Upper lobe of right lung (tissue), 1 donor: Measurements from ENCODE around the gene LRRTM3. TPM values are rescaled to one million over a fixed set of nuclear protein-coding genes. Genes with fewer than 3 reads are reported as not detected.

Source experiments
- ATAC-seq: fragments of 200-7000 bp; cut with Tn5 transposase; one replicate; pipeline ENCODE4 v1.9.1; 2020; ENCODE audit warnings: mild to moderate bottlenecking, moderate library complexity
- DNase-seq: peaks from one replicate; pipeline ENCODE4 v3.0.0-alpha.2; 2020
- H3K27ac ChIP-seq: fragments of 200-600 bp; one replicate; pipeline ENCODE4 v1.8.0; 2022
- H3K27me3 ChIP-seq: fragments of 200-600 bp; one replicate; pipeline ENCODE4 v1.8.0; 2022; ENCODE audit warnings: mild to moderate bottlenecking
- H3K36me3 ChIP-seq: fragments of 200-600 bp; one replicate; pipeline ENCODE4 v1.8.0; 2022
- H3K4me1 ChIP-seq: fragments of 200-600 bp; one replicate; pipeline ENCODE4 v1.8.0; 2022
- H3K4me3 ChIP-seq: fragments of 200-600 bp; one replicate; pipeline ENCODE4 v1.8.0; 2022; ENCODE audit warnings: mild to moderate bottlenecking
- H3K9me3 ChIP-seq: fragments of 200-600 bp; one replicate; pipeline ENCODE4 v1.8.0; 2022
- intact Hi-C: fragments of 100-400 bp; cut with DNase I; formaldehyde crosslinking; loops from one replicate; pipeline ENCODE4 v1.11.0; 2022
- total RNA-seq: library from RNA; stranded (reverse); fragmentation: NEBNext Ultra II Directional; extraction: Animal tissue kit (Norgen Biotek cat#: 25700); gene quantifications from one replicate; pipeline ENCODE4 v1.2.1, GENCODE V29; 2021
- TF ChIP-seq, protein P1 (sequence below): fragments of 200-600 bp; IDR thresholded peaks from one replicate; pipeline ENCODE4 v1.8.0; 2022; ENCODE audit warnings: antibody characterized with exemption
- donor health status: DM: no; HTN: yes; CAD: no; lungs with severe emphysema.

LRRTM3 gene
- total RNA-seq, 1 donor from 2014 or later = not detected

DNA sequence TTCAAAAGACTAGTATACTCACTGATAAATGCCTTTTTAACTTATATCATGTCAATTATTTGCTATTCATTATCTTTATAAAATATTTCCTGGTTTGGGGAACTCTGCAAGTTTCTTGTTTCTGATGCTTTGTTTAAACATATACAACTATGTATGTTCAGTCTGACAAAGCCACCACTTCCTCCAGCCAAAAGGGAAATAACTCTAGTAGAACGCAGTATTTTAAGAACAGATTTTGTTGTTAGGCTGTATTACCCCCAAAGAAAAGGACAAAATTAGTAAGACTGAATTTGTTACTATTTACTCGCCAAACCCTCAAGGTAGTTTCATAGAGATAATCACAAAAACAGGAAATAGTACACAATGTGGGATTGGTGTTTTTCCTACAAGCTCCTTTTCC is 78.9 kb downstream of the LRRTM3 start:
- DNase-seq = no peak
- Histone ChIP-seq H3K4me1 (no peaks in the 10 kb centered on the region), H3K9me3 (no peaks in the 10 kb centered on the region), H3K36me3 (no peaks in the 10 kb centered on the region), H3K27ac (no peak overlapping the region), H3K4me3 (no peak overlapping the region), H3K27me3 (no peaks in the 10 kb centered on the region)
- intact Hi-C loops = no loop called here
- ATAC-seq = no peak
- TF ChIP-seq, protein P1, sequence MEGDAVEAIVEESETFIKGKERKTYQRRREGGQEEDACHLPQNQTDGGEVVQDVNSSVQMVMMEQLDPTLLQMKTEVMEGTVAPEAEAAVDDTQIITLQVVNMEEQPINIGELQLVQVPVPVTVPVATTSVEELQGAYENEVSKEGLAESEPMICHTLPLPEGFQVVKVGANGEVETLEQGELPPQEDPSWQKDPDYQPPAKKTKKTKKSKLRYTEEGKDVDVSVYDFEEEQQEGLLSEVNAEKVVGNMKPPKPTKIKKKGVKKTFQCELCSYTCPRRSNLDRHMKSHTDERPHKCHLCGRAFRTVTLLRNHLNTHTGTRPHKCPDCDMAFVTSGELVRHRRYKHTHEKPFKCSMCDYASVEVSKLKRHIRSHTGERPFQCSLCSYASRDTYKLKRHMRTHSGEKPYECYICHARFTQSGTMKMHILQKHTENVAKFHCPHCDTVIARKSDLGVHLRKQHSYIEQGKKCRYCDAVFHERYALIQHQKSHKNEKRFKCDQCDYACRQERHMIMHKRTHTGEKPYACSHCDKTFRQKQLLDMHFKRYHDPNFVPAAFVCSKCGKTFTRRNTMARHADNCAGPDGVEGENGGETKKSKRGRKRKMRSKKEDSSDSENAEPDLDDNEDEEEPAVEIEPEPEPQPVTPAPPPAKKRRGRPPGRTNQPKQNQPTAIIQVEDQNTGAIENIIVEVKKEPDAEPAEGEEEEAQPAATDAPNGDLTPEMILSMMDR = no peak

DNA sequence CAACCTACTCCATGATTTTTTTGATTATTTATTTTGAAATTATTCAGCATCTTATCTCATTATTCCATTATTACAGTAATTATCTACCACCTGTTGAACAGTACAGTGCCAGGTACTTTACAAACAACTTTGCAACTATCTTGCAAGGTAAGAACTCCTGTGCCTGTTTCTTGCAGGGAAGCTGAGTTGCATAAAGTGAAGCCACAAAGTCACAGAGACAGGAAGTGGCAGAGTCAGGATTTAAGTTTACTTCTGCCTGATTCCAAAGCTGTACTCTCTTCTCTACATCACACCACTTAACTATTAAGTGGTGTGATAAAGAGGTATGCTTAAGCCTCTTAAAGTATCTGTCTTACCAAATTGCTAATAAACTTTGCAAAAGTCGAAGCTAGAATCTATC is 80.1 kb downstream of the LRRTM3 start:
- H3K27ac ChIP-seq = no peak overlapping the region
- no peak for ATAC-seq
- no peak for DNase-seq
- no peak overlapping the region for H3K4me3 ChIP-seq
- H3K27me3 ChIP-seq = no peaks in the 10 kb centered on the region
- no peaks in the 10 kb centered on the region for H3K36me3 ChIP-seq
- no peaks in the 10 kb centered on the region for H3K9me3 ChIP-seq
- TF ChIP-seq, protein P1 = no peak
- intact Hi-C loops = no loop called here
- H3K4me1 ChIP-seq = no peaks in the 10 kb centered on the region

DNA sequence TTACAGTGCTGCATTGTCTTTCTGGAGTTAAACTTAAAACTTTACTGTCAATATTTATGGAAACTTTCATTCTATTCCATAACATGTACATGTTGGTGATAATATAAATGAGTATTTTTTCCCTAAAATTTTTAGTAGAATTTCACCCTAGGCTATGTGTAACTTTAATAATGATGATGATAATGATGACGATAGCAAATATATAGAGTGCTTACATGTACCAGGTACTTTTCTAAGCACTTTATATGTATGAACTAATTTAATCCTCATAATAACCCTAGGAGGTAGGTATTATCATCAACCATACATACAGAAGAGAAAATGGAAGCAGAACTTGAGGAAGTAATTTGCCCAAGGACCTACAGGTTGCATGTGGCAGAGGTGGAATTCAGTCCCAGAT is 85.6 kb downstream of the LRRTM3 start:
- intact Hi-C loops = no loop called here
- TF ChIP-seq, protein P1 = no peak
- Histone ChIP-seq H3K4me3 (no peak overlapping the region), H3K4me1 (no peaks in the 10 kb centered on the region), H3K27me3 (no peaks in the 10 kb centered on the region), H3K9me3 (no peaks in the 10 kb centered on the region), H3K36me3 (no peaks in the 10 kb centered on the region), H3K27ac (no peak overlapping the region)
- DNase-seq (no peak), ATAC-seq (no peak)

DNA sequence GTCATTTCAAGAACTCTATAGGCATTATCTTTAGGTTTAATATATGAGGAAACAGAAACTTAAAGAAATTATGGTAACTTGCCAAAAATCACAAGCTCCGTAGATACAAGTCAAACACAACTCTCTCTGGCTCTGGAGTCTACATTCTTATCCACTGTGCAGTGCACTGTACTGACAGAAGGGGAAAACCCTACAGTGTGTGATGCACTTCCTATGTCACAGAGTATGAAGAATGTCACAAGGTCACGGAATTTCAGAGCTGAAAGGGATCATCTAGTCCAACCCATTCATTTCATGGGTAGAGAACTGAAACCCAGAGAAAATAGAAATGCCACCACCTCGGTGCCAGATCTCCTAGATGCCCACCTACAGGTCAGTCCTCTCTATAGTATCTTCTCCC is 86.1 kb downstream of the LRRTM3 start:
- H3K27me3 ChIP-seq = no peaks in the 10 kb centered on the region
- no peak for DNase-seq
- H3K4me3 ChIP-seq = no peak overlapping the region
- intact Hi-C loops = no loop called here
- no peaks in the 10 kb centered on the region for H3K9me3 ChIP-seq
- H3K36me3 ChIP-seq = no peaks in the 10 kb centered on the region
- TF ChIP-seq, protein P1 = no peak
- no peaks in the 10 kb centered on the region for H3K4me1 ChIP-seq
- H3K27ac ChIP-seq = no peak overlapping the region
- ATAC-seq = no peak

DNA sequence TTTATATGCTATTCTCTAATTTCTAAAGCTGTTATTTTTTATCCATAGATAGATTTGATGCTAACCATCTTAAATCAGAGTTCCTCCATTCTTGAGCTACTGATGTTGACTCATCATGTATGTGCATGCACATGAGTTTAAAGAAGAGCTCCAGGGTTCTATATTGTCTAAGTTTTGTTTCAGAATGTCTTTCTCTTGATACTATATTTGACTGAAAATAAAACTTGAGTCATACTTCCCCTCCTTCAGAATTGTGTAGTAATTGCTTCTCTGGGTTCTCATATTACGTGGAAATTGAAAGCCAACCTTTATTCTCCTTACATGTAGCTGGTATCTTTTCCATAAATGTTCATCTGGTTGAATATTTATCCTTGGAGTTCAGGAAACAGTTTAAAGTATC is 89.4 kb downstream of the LRRTM3 start:
- H3K27me3 ChIP-seq = no peaks in the 10 kb centered on the region
- intact Hi-C loops = no loop called here
- TF ChIP-seq, protein P1 = no peak

DNA sequence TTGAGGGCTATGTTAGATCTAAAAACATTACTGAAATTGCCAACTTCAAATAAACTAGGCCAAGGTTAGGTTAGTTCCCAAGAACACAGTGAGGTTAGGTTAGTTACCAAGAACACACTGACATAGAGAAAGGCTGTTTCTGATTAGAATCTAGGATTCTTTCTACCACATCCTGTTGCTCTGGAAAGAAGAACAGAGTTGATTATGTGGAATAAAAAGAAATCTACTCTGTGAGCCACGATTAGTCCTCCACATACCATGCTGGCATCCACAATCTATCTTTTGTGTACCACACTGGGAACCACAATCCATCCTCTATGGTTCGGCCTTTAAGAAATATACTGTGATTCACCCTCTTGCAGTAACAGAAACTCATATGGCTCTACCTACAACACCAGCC is 91.4 kb downstream of the LRRTM3 start:
- H3K4me3 ChIP-seq = no peak overlapping the region
- no peaks in the 10 kb centered on the region for H3K27me3 ChIP-seq
- intact Hi-C loops = no loop called here
- no peak for ATAC-seq
- TF ChIP-seq, protein P1 = no peak
- no peak for DNase-seq
- no peaks in the 10 kb centered on the region for H3K9me3 ChIP-seq
- H3K27ac ChIP-seq = no peak overlapping the region
- H3K36me3 ChIP-seq = no peaks in the 10 kb centered on the region
- H3K4me1 ChIP-seq = no peaks in the 10 kb centered on the region

More for the DNA sequence above, 89.4 kb downstream of the LRRTM3 start:
- ATAC-seq (no peak), DNase-seq (no peak)
- Histone ChIP-seq H3K9me3 (no peaks in the 10 kb centered on the region), H3K27ac (no peak overlapping the region), H3K4me1 (no peaks in the 10 kb centered on the region), H3K36me3 (no peaks in the 10 kb centered on the region), H3K4me3 (no peak overlapping the region)
